ENCODE measurements around the gene CA11. TPM values are rescaled to one million over a fixed set of nuclear protein-coding genes. Genes with fewer than 3 reads are reported as not detected.
"Not testable (repeated sequence)": the region's sequence is repeated elsewhere in the genome, so short reads cannot be mapped to it uniquely, and the experiment has no call there.

CA11 gene
- total RNA-seq = 10.9 and 12.5 TPM in 2 replicates

- peak within 1 kb of the TSS; percentile 96 for H3K4me3 Mint-ChIP-seq
- peak within 1 kb of the TSS; percentile 89 for H3K27ac Mint-ChIP-seq
- peaks cover 2% of the 10 kb centered on the region for H3K27me3 Mint-ChIP-seq
- H3K4me1 Mint-ChIP-seq = peaks cover 37% of the 10 kb centered on the region
- H3K9me3 Mint-ChIP-seq = no peaks in the 10 kb centered on the region
- intact Hi-C loops (cut with micrococcal nuclease) = loop anchor here (1.0 to 5.0 kb wide), 8 partner anchors 9 to 226 kb away; partner anchors contain the start of genes DBP and PPP1R15A
- DNase-seq = peak; percentile 97
- no peaks in the 10 kb centered on the region for H3K36me3 Mint-ChIP-seq (ENCODE audit: low read depth)
Measured at GRCh38 chr19:48646001-48646721, at the start of gene CA11. CA11 (minus strand) TSS chr19:48646187; CDS start chr19:48645632, 555 bp downstream.

- H3K9me3 Mint-ChIP-seq; H3K36me3 Mint-ChIP-seq (ENCODE audit: low read depth); H3K27ac Mint-ChIP-seq; DNase-seq; H3K4me1 Mint-ChIP-seq; intact Hi-C loops (cut with micrococcal nuclease); H3K4me3 Mint-ChIP-seq: not testable (repeated sequence)
- peaks cover 17% of the 10 kb centered on the region for H3K27me3 Mint-ChIP-seq
Measured at GRCh38 chr19:48693629-48694028, 47.6 kb upstream of the CA11 start.

- Mint-ChIP-seq H3K4me3 (no peak overlapping the region), H3K27me3 (no peaks in the 10 kb centered on the region), H3K4me1 (no peaks in the 10 kb centered on the region), H3K9me3 (no peaks in the 10 kb centered on the region), H3K36me3 (ENCODE audit: low read depth) (no peaks in the 10 kb centered on the region), H3K27ac (no peak overlapping the region)
- intact Hi-C loops (cut with micrococcal nuclease) = no loop called here
- no peak for DNase-seq
Measured at GRCh38 chr19:48689449-48689848, 43.5 kb upstream of the CA11 start.

- H3K4me3 Mint-ChIP-seq = no peak overlapping the region
- no peaks in the 10 kb centered on the region for H3K4me1 Mint-ChIP-seq
- no peaks in the 10 kb centered on the region for H3K36me3 Mint-ChIP-seq (ENCODE audit: low read depth)
- intact Hi-C loops (cut with micrococcal nuclease) = no loop called here
- DNase-seq = no peak
- H3K9me3 Mint-ChIP-seq = no peaks in the 10 kb centered on the region
- H3K27ac Mint-ChIP-seq = no peak overlapping the region
- no peaks in the 10 kb centered on the region for H3K27me3 Mint-ChIP-seq
Measured at GRCh38 chr19:48687776-48688175, 41.8 kb upstream of the CA11 start.

GRCh38 chr19:48686637-48687036 is 40.6 kb upstream of the CA11 start:
- DNase-seq; intact Hi-C loops (cut with micrococcal nuclease); H3K9me3 Mint-ChIP-seq; H3K27ac Mint-ChIP-seq; H3K36me3 Mint-ChIP-seq (ENCODE audit: low read depth); H3K27me3 Mint-ChIP-seq; H3K4me3 Mint-ChIP-seq; H3K4me1 Mint-ChIP-seq: not testable (repeated sequence)

DNA sequence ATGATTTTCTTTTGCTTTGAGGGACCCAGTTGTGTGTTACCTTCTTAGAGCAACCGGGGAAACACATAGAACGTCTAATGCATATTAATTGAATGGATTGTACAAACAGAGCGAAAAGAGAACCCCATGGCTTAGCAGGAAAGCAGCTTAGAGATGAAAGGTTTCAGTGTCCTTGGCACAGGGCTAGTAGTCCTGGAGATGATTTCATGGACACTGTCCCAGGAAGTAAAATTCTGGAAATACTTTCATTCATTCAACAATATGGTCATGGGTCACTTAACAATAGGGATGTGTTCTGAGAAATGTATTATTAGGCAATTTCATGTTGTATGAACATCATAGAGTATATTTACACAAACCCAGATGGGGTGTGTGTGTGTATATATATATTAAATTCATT is 40.1 kb upstream of the CA11 start:
- Mint-ChIP-seq H3K4me3 (no peak overlapping the region), H3K27ac (no peak overlapping the region), H3K27me3 (no peaks in the 10 kb centered on the region), H3K4me1 (no peaks in the 10 kb centered on the region), H3K9me3 (no peaks in the 10 kb centered on the region), H3K36me3 (ENCODE audit: low read depth) (no peaks in the 10 kb centered on the region)
- intact Hi-C loops (cut with micrococcal nuclease) = no loop called here
- no peak for DNase-seq

- Mint-ChIP-seq H3K4me1 (no peaks in the 10 kb centered on the region), H3K4me3 (no peak overlapping the region)
Measured at GRCh38 chr19:48685583-48685982, 39.6 kb upstream of the CA11 start.

DNA sequence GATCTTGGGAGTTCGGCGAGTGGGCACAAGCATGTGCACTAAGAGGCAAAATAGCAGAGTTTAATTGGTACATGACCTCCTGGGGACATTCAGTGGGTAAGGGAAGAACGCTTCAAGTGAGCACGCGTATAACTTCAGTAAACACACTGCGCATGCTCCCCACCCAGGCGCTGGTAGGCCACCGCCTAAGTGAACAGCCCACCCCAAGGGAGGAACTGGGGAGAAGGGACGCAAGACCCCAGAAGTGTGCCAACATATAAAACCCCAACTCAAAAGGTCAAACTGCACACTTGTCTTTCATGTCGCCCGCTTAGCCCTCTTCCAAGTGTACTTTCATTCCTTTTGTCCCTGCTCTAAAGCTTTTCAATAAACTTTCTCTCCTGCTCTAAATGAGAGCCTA is 37.4 kb upstream of the CA11 start:
- H3K36me3 Mint-ChIP-seq (ENCODE audit: low read depth) = no peaks in the 10 kb centered on the region
- H3K4me3 Mint-ChIP-seq = no peak overlapping the region
- no peaks in the 10 kb centered on the region for H3K27me3 Mint-ChIP-seq
- no peak overlapping the region for H3K27ac Mint-ChIP-seq
- H3K9me3 Mint-ChIP-seq = no peaks in the 10 kb centered on the region
- intact Hi-C loops (cut with micrococcal nuclease) = no loop called here
- H3K4me1 Mint-ChIP-seq = no peaks in the 10 kb centered on the region
- peak; percentile 61 for DNase-seq

More at GRCh38 chr19:48685583-48685982, 39.6 kb upstream of the CA11 start:
- Mint-ChIP-seq H3K9me3 (no peaks in the 10 kb centered on the region), H3K27ac (no peak overlapping the region), H3K27me3 (no peaks in the 10 kb centered on the region), H3K36me3 (ENCODE audit: low read depth) (no peaks in the 10 kb centered on the region)
- DNase-seq = no peak
- intact Hi-C loops (cut with micrococcal nuclease) = no loop called here

DNA sequence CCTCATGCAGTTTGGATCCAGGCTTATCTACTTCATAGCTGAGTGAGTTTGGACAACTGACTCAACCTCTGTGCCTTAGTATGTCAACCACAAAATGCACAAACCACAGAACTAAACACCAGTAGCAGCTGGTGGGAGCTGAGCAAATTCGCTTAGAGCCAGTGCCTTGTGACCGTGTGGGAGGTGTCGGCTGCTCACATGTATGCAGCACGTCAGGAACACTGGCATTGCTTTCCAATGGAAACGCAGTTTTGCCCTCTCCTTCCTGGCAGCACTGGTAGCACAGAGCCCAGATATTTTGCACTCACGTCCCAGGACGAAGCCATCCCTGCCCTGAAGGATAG is 35.1 kb upstream of the CA11 start:
- Mint-ChIP-seq H3K9me3 (no peaks in the 10 kb centered on the region), H3K27ac (no peak overlapping the region), H3K4me1 (no peaks in the 10 kb centered on the region), H3K4me3 (no peak overlapping the region), H3K36me3 (ENCODE audit: low read depth) (no peaks in the 10 kb centered on the region), H3K27me3 (no peaks in the 10 kb centered on the region)
- intact Hi-C loops (cut with micrococcal nuclease) = no loop called here
- no peak for DNase-seq

DNA sequence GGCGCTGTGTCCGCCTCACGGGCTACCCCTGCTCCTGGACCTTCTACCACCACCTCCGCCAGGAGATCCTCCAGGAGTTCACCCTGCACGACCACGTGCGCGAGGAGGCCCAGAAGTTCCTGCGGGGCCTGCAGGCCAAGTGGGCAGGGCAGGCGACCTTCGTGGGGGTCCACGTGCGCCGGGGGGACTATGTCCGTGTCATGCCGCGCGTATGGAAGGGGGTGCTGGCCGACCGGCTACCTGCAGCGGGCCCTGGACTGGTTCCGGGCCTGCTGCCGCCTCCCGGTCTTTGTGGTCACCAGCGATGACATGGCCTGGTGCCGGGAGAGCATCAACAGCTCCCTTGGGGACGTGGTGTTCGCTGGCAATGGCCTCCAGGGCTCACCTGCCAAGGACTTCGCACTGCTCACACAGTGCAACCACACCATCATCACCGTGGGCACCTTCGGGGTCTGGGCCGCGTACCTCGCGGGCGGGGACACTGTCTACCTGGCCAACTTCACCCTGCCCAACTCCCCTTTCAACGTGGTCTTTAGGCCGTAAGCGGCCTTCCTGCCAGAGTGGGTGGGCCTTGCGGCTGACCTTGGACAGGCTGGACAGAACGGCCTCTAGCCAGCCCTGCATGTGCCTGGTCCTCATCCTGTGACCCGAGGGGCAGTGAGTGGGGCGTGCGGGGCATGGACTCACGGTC is 34.6 kb upstream of the CA11 start:
- Mint-ChIP-seq H3K36me3 (ENCODE audit: low read depth) (no peaks in the 10 kb centered on the region), H3K4me1 (no peaks in the 10 kb centered on the region), H3K27ac (no peak overlapping the region), H3K27me3 (no peaks in the 10 kb centered on the region), H3K4me3 (no peak overlapping the region), H3K9me3 (no peaks in the 10 kb centered on the region)
- intact Hi-C loops (cut with micrococcal nuclease) = no loop called here
- no peak for DNase-seq

- H3K27me3 Mint-ChIP-seq; H3K4me3 Mint-ChIP-seq; DNase-seq; intact Hi-C loops (cut with micrococcal nuclease); H3K9me3 Mint-ChIP-seq; H3K4me1 Mint-ChIP-seq; H3K36me3 Mint-ChIP-seq (ENCODE audit: low read depth); H3K27ac Mint-ChIP-seq: not testable (repeated sequence)
Measured at GRCh38 chr19:48680006-48680405, 34.0 kb upstream of the CA11 start.

- H3K4me1 Mint-ChIP-seq = peaks cover 7% of the 10 kb centered on the region
- no peaks in the 10 kb centered on the region for H3K27me3 Mint-ChIP-seq
- no peak overlapping the region for H3K27ac Mint-ChIP-seq
- no peak for DNase-seq
- intact Hi-C loops (cut with micrococcal nuclease) = no loop called here
- H3K4me3 Mint-ChIP-seq = no peak overlapping the region
- no peaks in the 10 kb centered on the region for H3K36me3 Mint-ChIP-seq (ENCODE audit: low read depth)
- no peaks in the 10 kb centered on the region for H3K9me3 Mint-ChIP-seq
Measured at GRCh38 chr19:48678201-48678600, 32.2 kb upstream of the CA11 start.

DNA sequence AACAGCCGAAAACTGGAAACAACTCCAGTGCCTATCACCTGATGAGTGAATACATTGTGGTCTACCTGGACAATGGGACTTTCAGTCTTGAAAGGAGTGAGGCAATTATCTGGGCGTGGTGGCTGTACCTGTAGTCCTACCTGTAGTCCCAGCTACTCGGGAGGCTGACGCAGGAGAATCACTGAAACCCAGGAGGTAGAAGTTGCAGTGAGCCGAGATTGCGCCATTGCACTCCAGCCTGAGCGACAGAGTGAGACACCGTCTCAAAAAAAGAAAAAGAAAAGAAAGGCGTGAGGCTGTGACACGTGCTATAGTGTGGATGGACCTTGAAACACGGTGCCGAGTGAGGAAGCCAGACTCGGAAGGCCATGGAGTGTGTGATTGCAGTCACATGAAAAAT is 30.9 kb upstream of the CA11 start:
- no peaks in the 10 kb centered on the region for H3K36me3 Mint-ChIP-seq (ENCODE audit: low read depth)
- no peak for DNase-seq
- no peaks in the 10 kb centered on the region for H3K9me3 Mint-ChIP-seq
- no peak overlapping the region for H3K4me3 Mint-ChIP-seq
- intact Hi-C loops (cut with micrococcal nuclease) = no loop called here
- no peak overlapping the region for H3K27ac Mint-ChIP-seq
- H3K27me3 Mint-ChIP-seq = no peaks in the 10 kb centered on the region
- H3K4me1 Mint-ChIP-seq = peaks cover 7% of the 10 kb centered on the region

DNA sequence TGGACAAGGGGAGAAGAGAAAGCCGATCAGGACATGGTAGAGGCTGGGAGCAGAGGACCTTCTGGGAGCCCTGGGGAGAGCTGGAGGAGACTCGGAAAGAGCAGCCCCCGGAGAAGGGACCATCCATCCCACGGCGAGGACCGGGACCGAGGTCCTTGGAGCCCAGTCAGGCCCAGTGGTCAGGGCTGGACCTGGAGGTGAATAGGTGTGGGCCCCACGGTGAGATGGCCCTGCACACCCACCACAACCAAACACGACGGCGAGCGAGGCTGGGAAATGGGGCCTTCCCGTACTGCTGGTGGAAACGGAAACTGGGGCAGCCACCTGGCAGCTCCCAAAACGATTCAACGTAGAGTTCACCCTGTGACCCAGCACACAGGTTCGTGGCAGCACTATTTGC is 30.5 kb upstream of the CA11 start:
- H3K4me1 Mint-ChIP-seq = peaks cover 7% of the 10 kb centered on the region

More for the DNA sequence above, 30.5 kb upstream of the CA11 start:
- no peak for DNase-seq
- no peak overlapping the region for H3K27ac Mint-ChIP-seq
- H3K27me3 Mint-ChIP-seq = no peaks in the 10 kb centered on the region
- H3K4me3 Mint-ChIP-seq = no peak overlapping the region
- no peaks in the 10 kb centered on the region for H3K36me3 Mint-ChIP-seq (ENCODE audit: low read depth)
- intact Hi-C loops (cut with micrococcal nuclease) = no loop called here
- H3K9me3 Mint-ChIP-seq = no peaks in the 10 kb centered on the region

Data from activated CD4-positive, alpha-beta T cell treated with anti-CD3 and anti-CD28 coated beads, Interleukin-2, amount 10 ng/mL, durations not matched to agents 24 days and 14 days (primary cell).